OCI-LY7 (cell line): ENCODE results near the gene TSPAN13. TPM values are rescaled to one million over a fixed set of nuclear protein-coding genes. Genes with fewer than 3 reads are reported as not detected.

Experiments
- BruUV-seq: library from RNA; stranded (reverse); fragments of 400-500 nt; replicated peaks from 2 replicates; lab custom pipeline; 2021; lab: Mats Ljungman, UMichigan
- CTCF ChIA-PET: fragments of 300-600 bp; sonication (Branson Sonifier 250); formaldehyde crosslinking; loops from one replicate; lab custom pipeline; 2022; ENCODE audit warnings: antibody characterized with exemption; ENCODE audit not compliant: unreplicated experiment; lab: Charles Lee
- POLR2A ChIA-PET: fragments of 300-600 bp; sonication (Branson Sonifier 250); formaldehyde crosslinking; loops from one replicate; lab custom pipeline; 2022; ENCODE audit warnings: antibody characterized with exemption; lab: Charles Lee
- DNase-seq: peaks from one replicate; pipeline ENCODE4 v3.0.0-alpha.2; 2015; ENCODE audit warnings: low spot score
- H2AFZ ChIP-seq: fragments of 200-600 bp; sonication (generic), shearing (Covaris generic); 2 replicates; pipeline ENCODE4 v1.6.1; 2014; ENCODE audit warnings: mild to moderate bottlenecking, antibody characterized with exemption, low read length, moderate library complexity
- H3K27ac ChIP-seq: fragments of 200-600 bp; sonication (generic); 2 replicates; pipeline ENCODE4 v1.5.1; 2014; ENCODE audit warnings: mixed run types, low read depth, mild to moderate bottlenecking, moderate library complexity, low read length, inconsistent platforms; ENCODE audit not compliant: poor library complexity, severe bottlenecking
- H3K36me3 ChIP-seq: fragments of 200-600 bp; sonication (generic); 2 replicates; pipeline ENCODE4 v1.6.1; 2014; ENCODE audit warnings: mild to moderate bottlenecking, antibody characterized with exemption, low read length, moderate library complexity, mixed read lengths; ENCODE audit not compliant: insufficient read depth
- H3K4me1 ChIP-seq: fragments of 200-600 bp; sonication (generic); 2 replicates; pipeline ENCODE4 v1.5.1; 2014; ENCODE audit warnings: mild to moderate bottlenecking, low read length; ENCODE audit not compliant: insufficient read depth, poor library complexity, severe bottlenecking
- H3K4me2 ChIP-seq: fragments of 200-600 bp; sonication (generic); 2 replicates; pipeline ENCODE4 v1.6.1; 2014; ENCODE audit warnings: mild to moderate bottlenecking, low read length
- H3K4me3 ChIP-seq: fragments of 200-600 bp; sonication (generic); 2 replicates; pipeline ENCODE4 v1.5.1; 2014; ENCODE audit warnings: mild to moderate bottlenecking, low read depth, low read length; ENCODE audit not compliant: poor library complexity, severe bottlenecking
- H3K79me2 ChIP-seq: fragments of 200-600 bp; sonication (generic); 2 replicates; pipeline ENCODE4 v1.6.1; 2016; ENCODE audit warnings: low read depth, mild to moderate bottlenecking, low read length, moderate library complexity, mixed read lengths; ENCODE audit not compliant: insufficient read depth
- H3K9me2 ChIP-seq: fragments of 200-600 bp; sonication (generic); 2 replicates; pipeline ENCODE4 v1.6.1; 2016; ENCODE audit warnings: mild to moderate bottlenecking, low read length, mixed read lengths; ENCODE audit not compliant: insufficient read depth
- H3K9me3 ChIP-seq: fragments of 200-600 bp; sonication (generic); 2 replicates; pipeline ENCODE4 v1.6.1; 2014; ENCODE audit warnings: mild to moderate bottlenecking, mixed run types, low read length, mixed read lengths
- H4K20me1 ChIP-seq: fragments of 200-600 bp; sonication (generic); 2 replicates; pipeline ENCODE4 v1.6.1; 2014; ENCODE audit warnings: mild to moderate bottlenecking, antibody characterized with exemption, low read length, moderate library complexity, mixed read lengths; ENCODE audit not compliant: insufficient read depth
- EZH2phosphoT487 ChIP-seq: fragments of 200-600 bp; sonication (generic); IDR thresholded peaks from 2 replicates; pipeline ENCODE4 v1.6.1; 2018; ENCODE audit warnings: low read depth, borderline replicate concordance, mild to moderate bottlenecking, mixed run types, antibody characterized with exemption, low read length, moderate library complexity, mixed read lengths
- intact Hi-C: fragments of 100-400 bp; cut with micrococcal nuclease; formaldehyde crosslinking; loops from one replicate; pipeline ENCODE4 v1.10.0; 2022; ENCODE audit not compliant: unreplicated experiment
- total RNA-seq, 2 experiments: library from RNA; depleted of rRNA in 1 of 2; stranded (reverse); fragments of >200 nt in 1 of 2; shearing (Covaris generic) in 1 of 2; gene quantifications; 2 replicates each; pipeline ENCODE4 v1.2.3, GENCODE V29; 2014 to 2022
- TF ChIP-seq, protein P1 (sequence below): fragments of 200-600 bp; sonication (generic); conservative IDR thresholded peaks from 2 replicates; pipeline ENCODE4 v1.5.1; 2014; ENCODE audit warnings: mild to moderate bottlenecking, antibody characterized with exemption, low read length, moderate library complexity, mixed read lengths

The TSPAN13 gene
- total RNA-seq, 2 experiments from 2014 or later = 5.0 to 12.2 TPM

GRCh38 chr7:16774294-16774693 lies 20.7 kb downstream of the TSPAN13 start:
- H3K9me3 ChIP-seq = no peaks in the 10 kb centered on the region
- no TSS peak for BruUV-seq
- no peak overlapping the region for H3K4me3 ChIP-seq
- no peaks in the 10 kb centered on the region for H3K36me3 ChIP-seq
- H2AFZ ChIP-seq = no peak overlapping the region
- intact Hi-C loops = no loop called here
- no peaks in the 10 kb centered on the region for H3K9me2 ChIP-seq
- no peaks in the 10 kb centered on the region for H4K20me1 ChIP-seq
- ChIA-PET CTCF (no interaction called here), POLR2A (no interaction called here)
- TF ChIP-seq, protein P1, sequence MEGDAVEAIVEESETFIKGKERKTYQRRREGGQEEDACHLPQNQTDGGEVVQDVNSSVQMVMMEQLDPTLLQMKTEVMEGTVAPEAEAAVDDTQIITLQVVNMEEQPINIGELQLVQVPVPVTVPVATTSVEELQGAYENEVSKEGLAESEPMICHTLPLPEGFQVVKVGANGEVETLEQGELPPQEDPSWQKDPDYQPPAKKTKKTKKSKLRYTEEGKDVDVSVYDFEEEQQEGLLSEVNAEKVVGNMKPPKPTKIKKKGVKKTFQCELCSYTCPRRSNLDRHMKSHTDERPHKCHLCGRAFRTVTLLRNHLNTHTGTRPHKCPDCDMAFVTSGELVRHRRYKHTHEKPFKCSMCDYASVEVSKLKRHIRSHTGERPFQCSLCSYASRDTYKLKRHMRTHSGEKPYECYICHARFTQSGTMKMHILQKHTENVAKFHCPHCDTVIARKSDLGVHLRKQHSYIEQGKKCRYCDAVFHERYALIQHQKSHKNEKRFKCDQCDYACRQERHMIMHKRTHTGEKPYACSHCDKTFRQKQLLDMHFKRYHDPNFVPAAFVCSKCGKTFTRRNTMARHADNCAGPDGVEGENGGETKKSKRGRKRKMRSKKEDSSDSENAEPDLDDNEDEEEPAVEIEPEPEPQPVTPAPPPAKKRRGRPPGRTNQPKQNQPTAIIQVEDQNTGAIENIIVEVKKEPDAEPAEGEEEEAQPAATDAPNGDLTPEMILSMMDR = no peak
- TF ChIP-seq EZH2phosphoT487 = no peak
- H3K4me2 ChIP-seq = no peak overlapping the region
- peaks cover 12% of the 10 kb centered on the region for H3K4me1 ChIP-seq
- H3K27ac ChIP-seq = no peak overlapping the region
- no peaks in the 10 kb centered on the region for H3K79me2 ChIP-seq
- DNase-seq = no peak

DNA sequence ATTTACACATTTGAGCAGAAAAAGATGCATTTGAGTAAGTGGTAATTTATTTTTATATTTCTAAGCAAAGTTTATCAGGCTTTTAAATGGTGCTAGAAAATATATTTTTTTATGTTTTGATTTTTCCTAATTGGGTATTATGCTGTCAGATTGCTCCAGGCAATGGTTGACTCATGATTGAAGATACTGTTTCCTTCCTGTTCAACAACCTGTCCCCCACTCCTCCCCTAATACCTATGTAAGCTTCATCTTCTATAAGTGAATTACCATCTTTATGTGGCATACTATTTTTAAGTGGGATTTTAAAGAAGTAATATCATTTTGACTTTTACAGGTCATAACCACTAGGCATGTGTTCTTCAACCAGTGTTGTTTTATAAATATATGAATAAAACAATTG lies 21.4 kb downstream of the TSPAN13 start:
- Histone ChIP-seq H3K36me3 (no peaks in the 10 kb centered on the region), H3K27ac (no peak overlapping the region), H3K9me3 (no peaks in the 10 kb centered on the region), H3K4me2 (no peak overlapping the region), H2AFZ (no peak overlapping the region), H3K79me2 (no peaks in the 10 kb centered on the region), H3K4me1 (peaks cover 12% of the 10 kb centered on the region), H3K9me2 (no peaks in the 10 kb centered on the region), H3K4me3 (no peak overlapping the region), H4K20me1 (no peaks in the 10 kb centered on the region)
- POLR2A ChIA-PET = no interaction called here
- TF ChIP-seq, protein P1 = no peak
- no peak for TF ChIP-seq EZH2phosphoT487
- intact Hi-C loops = no loop called here
- no TSS peak for BruUV-seq
- CTCF ChIA-PET = no interaction called here
- DNase-seq = no peak

GRCh38 chr7:16776053-16776452 lies 22.5 kb downstream of the TSPAN13 start:
- no peak overlapping the region for H3K4me3 ChIP-seq
- H3K4me1 ChIP-seq = peaks cover 7% of the 10 kb centered on the region
- intact Hi-C loops = no loop called here
- ChIA-PET CTCF (no interaction called here), POLR2A (interaction anchor here (1.3 kb wide), 1 partner anchor 206 kb away, joined by 4 read pairs; no protein-coding TSS in a partner anchor)
- BruUV-seq = no TSS peak
- H4K20me1 ChIP-seq = no peaks in the 10 kb centered on the region
- H3K27ac ChIP-seq = no peak overlapping the region
- DNase-seq = no peak
- no peaks in the 10 kb centered on the region for H3K36me3 ChIP-seq
- TF ChIP-seq, protein P1 = no peak
- no peak overlapping the region for H3K4me2 ChIP-seq
- H2AFZ ChIP-seq = no peak overlapping the region
- no peaks in the 10 kb centered on the region for H3K79me2 ChIP-seq
- H3K9me2 ChIP-seq = no peaks in the 10 kb centered on the region
- no peaks in the 10 kb centered on the region for H3K9me3 ChIP-seq
